Myocyte (in vitro differentiated cells): Measurements from ENCODE around the gene WNT9A. TPM values are rescaled to one million over a fixed set of nuclear protein-coding genes. Genes with fewer than 3 reads are reported as not detected.
"Not testable (repeated sequence)": the region's sequence is repeated elsewhere in the genome, so short reads cannot be mapped to it uniquely, and the experiment has no call there.

Experiments
- DNase-seq: peaks from one replicate; pipeline ENCODE4 v3.0.0-alpha.2; 2012; ENCODE audit warnings: low read depth
- total RNA-seq: library from RNA; depleted of rRNA; stranded (reverse); fragments of >200 nt; gene quantifications from 2 replicates; pipeline ENCODE4 v1.2.3, GENCODE V29; 2014

The WNT9A gene
- total RNA-seq, 1 donor from 2014 or later, result 6.5 TPM

DNA sequence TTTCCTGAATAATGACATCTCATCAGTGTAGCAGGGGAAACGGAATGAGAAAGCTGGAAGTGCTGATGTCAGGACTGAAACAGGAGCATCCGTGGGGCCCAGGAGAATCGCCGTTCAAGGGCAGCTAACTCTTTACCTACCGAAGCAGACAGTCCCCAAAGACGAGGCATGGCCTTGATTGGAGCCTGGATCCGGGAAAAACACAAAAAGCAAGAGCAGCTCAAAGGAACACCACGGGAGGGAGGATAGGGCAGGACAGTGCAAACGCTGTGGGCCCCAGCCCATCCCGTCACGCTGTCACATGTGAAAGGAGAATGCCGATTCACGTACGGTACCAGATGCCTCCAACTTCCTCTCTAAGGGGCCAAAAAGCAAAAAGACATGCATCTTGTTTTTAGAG lies 34.9 kb downstream of the WNT9A start:
- DNase-seq, result no peak

GRCh38 chr1:227911376-227911775 lies 36.4 kb downstream of the WNT9A start:
- DNase-seq, result no peak

- peak; percentile 47 for DNase-seq
Observed at GRCh38 chr1:227910511-227911153, 37.1 kb downstream of the WNT9A start.

- DNase-seq, result not testable (repeated sequence)
Observed at GRCh38 chr1:227909923-227910328, 37.8 kb downstream of the WNT9A start.

GRCh38 chr1:227909188-227909587 lies 38.5 kb downstream of the WNT9A start:
- DNase-seq, result no peak

DNA sequence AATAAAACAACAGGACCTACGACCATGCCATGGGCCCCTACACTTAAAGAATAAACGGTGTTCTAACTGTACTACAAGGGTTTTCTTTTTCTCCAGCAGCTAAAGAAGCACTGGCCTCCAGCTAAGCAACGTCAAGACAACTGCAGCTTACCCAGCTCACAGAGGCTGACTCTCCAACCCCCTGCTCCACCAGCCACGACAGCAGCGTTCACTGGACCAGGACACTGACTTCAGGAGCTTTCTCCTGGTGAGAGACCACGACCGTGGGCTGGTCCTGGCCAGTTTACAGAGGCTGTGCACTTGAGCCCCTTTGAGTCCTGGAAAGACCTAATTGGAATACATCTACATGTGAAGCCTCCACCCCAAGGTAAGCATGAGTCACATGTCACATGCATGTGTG lies 39.4 kb downstream of the WNT9A start:
- no peak for DNase-seq

- no peak for DNase-seq
Observed at GRCh38 chr1:227907439-227908015, 40.2 kb downstream of the WNT9A start.

- DNase-seq, result no peak
Observed at GRCh38 chr1:227906550-227907071, 41.1 kb downstream of the WNT9A start.

DNA sequence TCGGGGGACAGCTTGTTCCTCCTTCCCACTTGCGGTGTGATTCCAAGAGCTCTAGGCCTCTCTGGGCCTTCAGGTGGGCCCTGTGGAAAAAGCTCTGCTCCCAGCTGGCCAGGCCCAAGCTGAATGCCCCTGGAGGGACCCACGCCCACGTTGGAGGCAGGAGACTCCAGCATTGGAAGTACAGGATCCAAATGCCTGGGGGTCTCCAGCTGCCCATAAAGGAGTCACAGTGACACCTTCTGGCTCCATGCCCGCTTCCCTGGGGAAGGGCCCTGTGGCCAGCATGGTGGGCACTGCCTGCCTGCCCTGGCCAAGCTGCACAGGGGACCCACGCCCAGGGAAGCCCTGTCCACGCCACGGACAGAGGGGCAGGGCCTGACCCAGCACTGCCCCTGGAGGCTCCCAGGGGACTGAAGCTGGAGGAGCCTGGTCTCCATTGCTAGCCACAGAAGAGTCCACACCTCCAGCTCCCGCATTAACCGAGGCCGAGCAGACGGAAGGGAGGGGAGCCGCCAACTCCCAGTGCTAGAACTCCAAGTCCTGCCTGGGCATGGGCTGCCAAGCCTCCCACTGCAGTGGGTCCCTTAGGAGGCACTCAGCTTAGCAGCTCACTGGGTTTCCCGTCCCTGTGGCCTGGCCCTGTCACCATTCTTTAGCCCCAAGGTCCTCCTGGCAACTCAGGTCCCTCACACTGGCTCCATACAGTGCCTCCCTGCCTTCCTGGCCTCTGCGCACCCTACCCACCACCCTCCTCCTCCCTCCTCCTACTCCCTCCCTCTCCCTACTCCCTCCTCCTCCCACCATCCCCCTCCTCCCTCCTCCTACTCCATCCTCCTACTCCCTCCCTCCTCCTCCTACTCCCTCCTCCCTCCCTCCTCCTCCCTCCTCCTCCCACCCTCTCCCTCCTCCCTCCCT lies 41.9 kb downstream of the WNT9A start:
- peak; percentile 17 for DNase-seq

DNA sequence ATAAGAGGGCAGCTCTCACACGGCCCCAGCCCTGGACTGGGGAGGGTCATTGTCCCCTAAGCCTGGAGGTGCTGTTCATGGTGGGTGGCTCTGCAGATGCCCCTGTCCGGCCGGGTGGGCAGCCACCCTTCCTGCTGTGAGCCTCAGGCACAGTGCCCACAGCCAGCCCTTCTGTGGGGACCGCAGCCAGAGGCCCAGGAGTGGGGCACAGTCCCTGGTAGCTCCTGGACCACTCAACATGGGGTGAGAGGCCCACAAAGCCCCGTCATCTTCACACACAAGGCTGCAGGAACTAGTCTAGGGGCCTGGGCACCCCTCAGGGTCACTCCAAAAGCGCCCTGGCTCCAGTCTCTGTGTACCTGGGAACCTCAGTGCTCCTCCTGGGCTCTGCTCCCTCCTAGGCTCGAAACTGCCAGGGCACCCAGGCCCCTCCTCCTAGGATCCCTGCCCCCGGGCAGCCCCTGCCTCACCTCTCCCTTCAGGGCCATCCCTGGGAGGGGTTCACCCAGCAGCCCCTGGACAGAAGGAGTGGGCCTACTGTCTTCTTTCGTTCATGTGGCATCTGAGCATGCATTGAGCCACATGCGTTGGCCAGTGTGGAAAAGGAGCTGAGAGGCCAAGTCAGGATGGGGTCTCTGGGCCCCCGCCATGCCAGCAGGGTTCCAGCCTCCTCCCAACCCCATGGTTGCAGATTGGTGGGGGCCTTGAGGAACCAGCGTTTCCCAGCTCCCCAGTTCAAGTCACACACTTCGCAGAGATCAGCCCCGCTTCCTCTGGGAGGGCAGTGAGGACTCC lies 43.0 kb downstream of the WNT9A start:
- DNase-seq, result no peak

DNA sequence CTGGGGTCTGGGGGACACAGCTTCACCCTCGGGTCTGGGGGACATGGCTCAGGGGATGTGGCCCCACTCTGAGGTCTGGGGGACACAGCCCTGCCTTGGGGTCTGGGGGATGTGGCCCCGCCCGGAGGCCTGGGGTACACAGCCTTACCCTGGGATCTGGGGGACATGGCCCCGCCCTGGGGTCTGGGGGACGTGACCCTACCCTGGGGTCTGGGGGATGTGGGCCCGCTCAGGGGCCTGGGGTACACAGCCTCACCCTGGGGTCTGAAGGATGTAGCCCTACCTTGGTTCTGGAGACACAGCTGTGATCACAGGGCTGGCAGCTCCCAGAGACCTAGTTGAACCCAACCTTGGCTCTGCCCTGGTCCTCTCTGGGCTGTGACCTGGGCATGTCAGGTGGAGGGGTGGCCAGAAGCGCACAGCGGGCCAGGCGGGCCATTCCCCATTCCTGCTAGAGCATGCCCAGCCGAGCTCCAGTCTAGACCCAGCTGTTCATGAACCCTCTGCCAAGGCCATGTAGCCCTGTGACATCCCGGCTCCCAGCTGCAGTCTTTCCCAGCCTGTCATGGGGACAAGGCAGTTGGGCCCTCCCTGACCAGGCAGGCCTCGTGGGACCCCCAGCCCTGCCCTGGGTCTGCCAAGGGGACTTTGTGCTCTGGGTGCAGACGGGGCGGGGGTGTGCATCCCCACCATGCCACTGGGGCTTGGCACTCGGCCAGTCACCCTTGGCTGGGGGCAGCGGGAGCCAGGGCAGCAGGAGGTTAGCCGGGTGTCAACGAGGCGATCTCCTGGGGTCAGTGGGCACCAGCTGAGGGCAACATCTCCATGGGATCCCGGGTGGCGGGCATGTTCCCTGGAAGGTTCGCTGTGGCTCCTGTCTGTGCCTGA lies 43.9 kb downstream of the WNT9A start:
- no peak for DNase-seq

DNA sequence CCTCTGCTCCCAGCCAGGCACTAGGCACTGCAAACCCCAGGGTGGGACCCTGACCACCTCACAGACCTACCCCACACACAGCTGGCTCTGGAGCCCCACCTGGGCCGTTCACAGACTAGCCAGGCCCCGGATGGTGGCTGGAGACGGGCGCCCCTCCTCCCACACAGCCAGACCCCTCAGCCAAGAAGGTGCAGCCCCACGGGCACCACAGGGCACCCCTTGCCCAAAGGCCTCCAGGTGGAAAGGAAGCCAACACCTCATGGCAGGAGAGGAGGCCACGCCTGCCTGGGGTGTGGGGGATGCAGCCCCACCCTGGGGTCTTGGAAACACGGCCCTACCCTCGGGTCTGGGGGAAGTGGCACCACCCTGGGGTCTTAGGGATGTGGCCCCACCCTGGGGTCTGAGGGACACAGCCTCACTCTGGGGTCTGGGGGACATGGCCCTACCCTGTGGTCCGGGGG lies 44.6 kb downstream of the WNT9A start:
- DNase-seq, result no peak

- DNase-seq, result no peak
Observed at GRCh38 chr1:227902641-227902990, 45.1 kb downstream of the WNT9A start.

DNA sequence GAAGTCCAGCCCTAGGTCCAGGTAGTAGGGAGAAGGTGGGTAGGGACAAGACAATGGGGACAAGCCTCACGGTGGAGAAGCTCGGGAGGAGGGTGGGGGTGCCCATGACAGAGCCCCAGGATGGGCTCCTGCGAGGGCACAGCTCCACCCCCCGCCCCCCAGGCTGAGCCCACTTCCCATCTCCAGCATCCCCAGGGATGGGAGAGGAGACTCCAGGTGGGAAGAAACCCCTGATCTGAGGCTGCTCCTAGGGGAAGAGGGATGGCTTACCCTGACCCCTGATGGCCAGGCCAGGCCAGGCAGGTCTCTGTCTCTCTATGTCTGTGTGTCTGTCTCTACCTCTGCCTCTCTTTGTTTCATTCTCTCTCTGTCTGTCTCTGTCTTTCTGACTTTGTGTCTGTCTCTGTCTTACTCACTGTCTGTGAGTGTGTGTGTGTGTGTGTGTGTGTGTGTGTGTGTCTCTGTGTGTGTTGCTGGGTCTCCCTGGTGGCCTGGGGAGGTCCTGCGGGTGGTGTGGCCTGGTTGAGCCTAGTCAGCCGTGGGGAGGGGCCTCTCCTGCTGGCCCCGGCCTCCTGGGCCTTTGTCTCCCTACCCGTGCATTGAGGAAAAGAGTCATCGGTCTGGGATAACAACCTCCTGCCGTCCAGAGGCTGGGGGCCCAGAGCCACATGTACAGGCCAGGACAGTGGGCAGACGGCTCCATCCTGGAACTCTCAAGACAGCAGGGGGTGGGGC lies 45.7 kb downstream of the WNT9A start:
- DNase-seq, result peak; percentile 11

DNA sequence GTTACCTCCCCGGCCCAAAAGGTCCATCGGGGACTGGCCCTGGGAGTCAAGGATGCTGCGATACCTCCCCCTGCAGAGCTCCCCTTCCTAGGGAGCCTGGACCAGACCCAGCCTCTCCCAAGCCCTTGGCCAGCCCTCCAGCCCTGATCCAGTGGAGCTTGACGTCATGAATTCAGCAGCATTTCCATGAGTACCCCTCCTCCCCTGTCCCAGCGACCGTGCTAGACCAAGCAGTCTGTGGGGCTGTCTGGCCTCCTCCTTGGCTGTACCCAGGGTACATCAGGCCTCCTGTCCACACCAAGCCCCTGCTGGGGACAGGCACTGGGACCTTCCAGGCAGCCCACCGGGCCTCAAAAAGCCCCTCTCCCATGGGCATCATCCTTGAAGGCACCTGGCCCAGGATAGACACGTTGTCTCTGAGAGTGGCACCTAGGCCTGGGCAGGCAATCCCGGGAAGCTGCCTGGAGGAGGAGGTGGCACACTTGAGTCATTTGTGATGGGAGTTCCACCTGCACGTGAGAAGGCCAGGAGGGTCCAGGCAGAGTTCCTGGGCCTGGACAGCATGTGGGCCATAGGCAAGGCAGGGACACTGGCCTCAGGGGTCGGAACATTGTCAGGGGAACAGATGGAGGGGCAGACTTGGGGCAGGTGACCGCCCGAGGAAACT lies 46.4 kb downstream of the WNT9A start:
- no peak for DNase-seq

DNA sequence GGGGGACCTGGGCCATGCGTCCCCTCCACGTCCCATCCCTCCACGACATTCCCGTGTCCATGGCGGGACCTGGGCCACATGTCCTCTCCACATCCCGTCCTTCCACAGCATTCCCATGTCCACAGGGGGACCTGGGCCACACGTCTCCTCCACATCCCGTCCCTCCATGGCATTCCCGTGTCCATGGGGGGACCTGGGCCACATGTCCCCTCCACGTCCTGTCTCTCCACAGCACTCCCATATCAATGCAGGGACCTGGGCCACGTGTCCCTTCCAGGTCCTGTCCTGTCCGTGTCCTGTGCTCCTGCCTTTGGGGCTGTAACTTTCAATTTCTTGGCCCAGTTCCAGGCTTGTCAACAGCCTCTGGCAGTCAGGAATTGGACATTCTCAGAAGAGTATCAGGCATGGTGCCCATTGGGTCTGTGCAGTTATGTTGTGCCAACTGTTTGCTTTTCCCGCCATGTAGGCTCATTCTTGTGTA lies 47.1 kb downstream of the WNT9A start:
- no peak for DNase-seq

DNA sequence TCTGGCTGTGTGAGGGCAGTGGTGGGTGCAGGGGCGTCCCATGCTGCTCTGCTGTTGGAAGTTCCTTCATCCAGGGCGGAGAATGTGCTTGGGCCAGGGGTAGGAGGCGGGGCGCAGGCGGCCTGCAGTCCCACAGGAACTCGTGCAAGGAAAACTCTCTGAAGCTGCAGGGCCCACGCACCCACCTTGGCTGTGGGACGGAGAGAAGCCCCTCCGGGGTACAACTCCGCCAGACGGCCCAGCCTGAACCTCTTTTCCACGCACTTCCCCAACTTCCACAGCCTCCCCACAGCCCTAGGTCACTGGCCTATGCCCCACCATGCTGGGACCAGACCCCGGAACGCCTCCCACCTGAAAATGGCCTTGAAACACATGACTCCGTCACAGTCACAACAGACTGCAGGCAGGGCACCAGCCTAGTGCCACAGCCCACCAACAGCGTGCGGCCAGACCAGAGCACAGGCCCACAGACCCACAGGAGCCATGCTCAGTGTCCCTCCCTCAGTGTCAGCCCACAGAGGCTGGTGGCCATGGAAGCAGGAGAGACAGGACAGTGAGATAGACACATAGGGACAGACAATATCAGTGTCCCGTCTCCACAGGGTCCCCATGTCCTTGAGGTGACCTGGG lies 47.8 kb downstream of the WNT9A start:
- DNase-seq, result no peak

DNA sequence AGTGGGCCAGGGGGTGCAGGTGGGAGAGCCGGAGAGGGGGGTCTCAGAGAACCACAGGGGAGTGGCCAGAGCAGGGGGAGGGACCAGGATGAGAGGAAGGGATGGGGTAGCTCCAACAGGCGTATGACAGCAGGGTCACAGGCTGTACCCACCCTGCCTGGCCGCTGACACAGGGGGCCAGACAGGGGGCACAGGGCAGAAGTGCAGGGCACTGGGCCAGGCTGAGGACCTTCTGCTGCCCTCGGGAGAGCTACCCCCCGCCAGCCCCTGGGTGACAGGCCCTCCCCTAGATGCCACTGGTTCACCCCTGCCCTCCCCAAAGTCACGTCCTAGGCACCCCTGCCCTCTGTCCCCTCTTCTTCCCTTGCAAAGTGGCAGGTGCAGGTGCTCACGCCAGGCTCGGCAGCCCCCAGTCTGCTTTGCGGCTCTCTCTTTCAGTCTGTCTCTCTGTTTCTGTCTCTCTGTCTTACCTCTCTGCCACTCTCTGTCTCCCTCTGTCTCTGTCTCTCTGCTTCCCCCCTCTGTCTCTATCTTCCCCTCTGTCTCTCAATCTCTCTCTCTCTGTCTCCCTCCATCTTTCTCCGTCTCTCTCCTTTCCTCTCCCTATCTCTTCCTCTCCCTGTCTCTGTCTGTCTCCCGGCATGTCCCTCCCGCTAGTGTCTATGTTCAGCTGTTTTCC lies 48.5 kb downstream of the WNT9A start:
- no peak for DNase-seq
